Measurements from ENCODE around the gene GMEB2.

GMEB2 gene

GRCh38 chr20:63568986-63569949, 57.6 kb downstream of the GMEB2 start:
- peaks cover 16% of the 10 kb centered on the region for H3K36me3 ChIP-seq (replicated peaks)
- no peak for DNase-seq
- no peak overlapping the region for H3K4me3 ChIP-seq (ENCODE audit: low read depth, low read length)
- H3K27me3 ChIP-seq (replicated peaks): no peaks in the 10 kb centered on the region
- no peak overlapping the region for H3K27ac ChIP-seq
- in situ Hi-C loops (cut with HindIII; ENCODE audit: low pct_ligation_motif_present, low sequenced_read_pairs): no loop called here
- TF ChIP-seq CTCF (IDR thresholded peaks at IDR 0.05; ENCODE audit: low read depth, low read length, missing control alignments): no peak

- no peak for TF ChIP-seq CTCF (IDR thresholded peaks at IDR 0.05; ENCODE audit: low read depth, low read length, missing control alignments)
- Histone ChIP-seq H3K27ac (no peak overlapping the region), H3K4me3 (ENCODE audit: low read depth, low read length) (no peak overlapping the region), H3K36me3 (replicated peaks) (peaks cover 16% of the 10 kb centered on the region), H3K27me3 (replicated peaks) (no peaks in the 10 kb centered on the region)
- in situ Hi-C loops (cut with HindIII; ENCODE audit: low pct_ligation_motif_present, low sequenced_read_pairs): no loop called here
- no peak for DNase-seq
Measured at GRCh38 chr20:63568170-63568981, 58.5 kb downstream of the GMEB2 start.

GRCh38 chr20:63567386-63568169, 59.3 kb downstream of the GMEB2 start:
- in situ Hi-C loops (cut with HindIII; ENCODE audit: low pct_ligation_motif_present, low sequenced_read_pairs): no loop called here
- peak; percentile 20 for DNase-seq
- Histone ChIP-seq H3K36me3 (replicated peaks) (peaks cover 20% of the 10 kb centered on the region), H3K4me3 (ENCODE audit: low read depth, low read length) (no peak overlapping the region), H3K27ac (no peak overlapping the region), H3K27me3 (replicated peaks) (no peaks in the 10 kb centered on the region)
- no peak for TF ChIP-seq CTCF (IDR thresholded peaks at IDR 0.05; ENCODE audit: low read depth, low read length, missing control alignments)

- in situ Hi-C loops (cut with HindIII; ENCODE audit: low pct_ligation_motif_present, low sequenced_read_pairs): no loop called here
- no peak for DNase-seq
- H3K36me3 ChIP-seq (replicated peaks): peaks cover 20% of the 10 kb centered on the region
- no peak for TF ChIP-seq CTCF (IDR thresholded peaks at IDR 0.05; ENCODE audit: low read depth, low read length, missing control alignments)
- no peaks in the 10 kb centered on the region for H3K27me3 ChIP-seq (replicated peaks)
- H3K27ac ChIP-seq: no peak overlapping the region
- no peak overlapping the region for H3K4me3 ChIP-seq (ENCODE audit: low read depth, low read length)
Measured at GRCh38 chr20:63567136-63567385, 59.8 kb downstream of the GMEB2 start.

- no peak overlapping the region for H3K27ac ChIP-seq
- no peak overlapping the region for H3K4me3 ChIP-seq (ENCODE audit: low read depth, low read length)
- DNase-seq: no peak
- no peak for TF ChIP-seq CTCF (IDR thresholded peaks at IDR 0.05; ENCODE audit: low read depth, low read length, missing control alignments)
- H3K36me3 ChIP-seq (replicated peaks): peaks cover 20% of the 10 kb centered on the region
- in situ Hi-C loops (cut with HindIII; ENCODE audit: low pct_ligation_motif_present, low sequenced_read_pairs): no loop called here
- H3K27me3 ChIP-seq (replicated peaks): no peaks in the 10 kb centered on the region
Measured at GRCh38 chr20:63566395-63567135, 60.3 kb downstream of the GMEB2 start.
